CD8-positive, alpha-beta memory T cell (primary cell): ENCODE results near the gene UBE2G2. TPM values are rescaled to one million over a fixed set of nuclear protein-coding genes. Genes with fewer than 3 reads are reported as not detected.
A peak's percentile ranks its signal among the peaks of the same experiment; 100 is the strongest.

ENCODE experiments used
- CTCF ChIA-PET: fragments of 350-600 bp; sonication (Branson Sonifier 250); formaldehyde crosslinking; loops from one replicate; lab custom pipeline; 2021; ENCODE audit warnings: antibody characterized with exemption; lab: Charles Lee
- POLR2A ChIA-PET: fragments of 350-600 bp; sonication (Branson Sonifier 250); formaldehyde crosslinking; loops from one replicate; lab custom pipeline; 2021; ENCODE audit warnings: antibody characterized with exemption; lab: Charles Lee
- DNase-seq, 5 donors: peaks; one replicate each; pipeline versions ENCODE4 v3.0.0 to v3.0.0-alpha.2; 2020 to 2022; ENCODE audit warnings: mixed read lengths in 1 of 5
- H3K27ac ChIP-seq: one replicate; pipeline ENCODE4 v1.7.0; 2013; ENCODE audit warnings: low read depth, mild to moderate bottlenecking, low read length, moderate library complexity
- H3K27me3 ChIP-seq: 2 replicates; pipeline ENCODE4 v1.7.0; 2013; ENCODE audit warnings: low read length, mild to moderate bottlenecking; ENCODE audit not compliant: insufficient read depth, poor library complexity, severe bottlenecking
- H3K36me3 ChIP-seq: 2 replicates; pipeline ENCODE4 v1.7.0; 2013; ENCODE audit warnings: mild to moderate bottlenecking, low read length, moderate library complexity; ENCODE audit not compliant: insufficient read depth
- H3K4me1 ChIP-seq: 2 replicates; pipeline ENCODE4 v1.7.0; 2013; ENCODE audit warnings: mild to moderate bottlenecking, low read length, moderate library complexity; ENCODE audit not compliant: insufficient read depth
- H3K4me3 ChIP-seq: 2 replicates; pipeline ENCODE4 v1.7.0; 2013; ENCODE audit warnings: mild to moderate bottlenecking, low read length
- H3K9me3 ChIP-seq: 2 replicates; pipeline ENCODE4 v1.7.0; 2013; ENCODE audit warnings: mild to moderate bottlenecking, low read length
- H3K27ac Mint-ChIP-seq, 8 donors: one replicate each; pipeline ENCODE4 v1.8.0; 2020 to 2021; ENCODE audit warnings: mixed read lengths in 8 of 8, mild to moderate bottlenecking in 6 of 8, inconsistent platforms in 3 of 8, moderate library complexity in 3 of 8
- H3K27me3 Mint-ChIP-seq, 2 donors: one replicate each; pipeline ENCODE4 v1.8.0; 2020 to 2021; ENCODE audit warnings: mixed read lengths in 2 of 2, mild to moderate bottlenecking in 1 of 2, moderate library complexity in 1 of 2
- H3K36me3 Mint-ChIP-seq, 3 donors: one replicate each; pipeline ENCODE4 v1.8.0; 2020 to 2021; ENCODE audit warnings: mixed read lengths in 3 of 3, inconsistent platforms in 1 of 3, mild to moderate bottlenecking in 1 of 3
- H3K4me1 Mint-ChIP-seq, 3 donors: one replicate each; pipeline ENCODE4 v1.8.0; 2020 to 2021; ENCODE audit warnings: mixed read lengths in 3 of 3, inconsistent platforms in 1 of 3, mild to moderate bottlenecking in 1 of 3
- H3K4me3 Mint-ChIP-seq, 7 donors: one replicate each; pipeline ENCODE4 v1.8.0; 2020 to 2021; ENCODE audit warnings: mixed read lengths in 7 of 7, mild to moderate bottlenecking in 6 of 7, moderate library complexity in 4 of 7, inconsistent platforms in 2 of 7
- H3K9me3 Mint-ChIP-seq, 5 donors: one replicate each; pipeline ENCODE4 v1.8.0; 2020 to 2022; ENCODE audit warnings: mixed read lengths in 5 of 5, mild to moderate bottlenecking in 3 of 5, moderate library complexity in 2 of 5, inconsistent platforms in 1 of 5
- polyA plus RNA-seq: library from polyadenylated mRNA; unstranded; fragments of 300-500 nt; fragmentation: Illumina TruSeq; gene quantifications from one replicate; pipeline ENCODE4 v1.2.3, GENCODE V29; 2021
- total RNA-seq, 2 experiments: library from RNA; stranded (reverse); gene quantifications; one replicate each; pipeline ENCODE4 v1.2.3, GENCODE V29; 2021

The UBE2G2 gene
- total and polyA plus RNA-seq, 3 experiments from 2014 or later = 60.1 to 116 (median 112) TPM

- peak overlapping the region in 6 of 8 donors; percentile 30 to 63 (median 51) for H3K27ac Mint-ChIP-seq
- Histone ChIP-seq H3K27me3 (no peaks in the 10 kb centered on the region), H3K4me1 (peaks cover 32% of the 10 kb centered on the region), H3K9me3 (no peaks in the 10 kb centered on the region), H3K27ac (no peak overlapping the region), H3K36me3 (peaks cover 21% of the 10 kb centered on the region), H3K4me3 (peak overlapping the region; percentile 51)
- H3K27me3 Mint-ChIP-seq = peaks cover 4 to 6% of the 10 kb centered on the region in 2 donors
- peaks cover 0 to 29% (median 7%) of the 10 kb centered on the region in 3 donors for H3K36me3 Mint-ChIP-seq
- peak in 1 of 5 donors; percentile 44 for DNase-seq
- H3K4me1 Mint-ChIP-seq = peaks cover 9 to 18% (median 9%) of the 10 kb centered on the region in 3 donors
- no peaks in the 10 kb centered on the region for H3K9me3 Mint-ChIP-seq
- ChIA-PET CTCF (interaction anchor here (1.2 to 1.5 kb wide), 4 partner anchors 27 to 282 kb away, joined by 3 to 4 read pairs (median 3); partner anchors contain the start of gene PTTG1IP), POLR2A (interaction anchor here (1.2 kb wide), 1 partner anchor 27 kb away, joined by 4 read pairs; the partner anchor contains the start of gene PTTG1IP)
- peak overlapping the region in 5 of 7 donors; percentile 16 to 68 (median 37) for H3K4me3 Mint-ChIP-seq
These were observed 45.1 kb upstream of the UBE2G2 start for GRCh38 chr21:44846485-44847260.

GRCh38 chr21:44846224-44846484 is 44.5 kb upstream of the UBE2G2 start:
- Mint-ChIP-seq H3K4me1 (peaks cover 7 to 18% (median 9%) of the 10 kb centered on the region in 3 donors), H3K9me3 (no peaks in the 10 kb centered on the region), H3K27me3 (peaks cover 6 to 10% of the 10 kb centered on the region in 2 donors), H3K27ac (peak overlapping the region in 7 of 8 donors; percentile 26 to 63 (median 45)), H3K36me3 (peaks cover 0 to 24% (median 6%) of the 10 kb centered on the region in 3 donors), H3K4me3 (peak overlapping the region; percentile 16 to 85 (median 54))
- Histone ChIP-seq H3K36me3 (peaks cover 18% of the 10 kb centered on the region), H3K27me3 (no peaks in the 10 kb centered on the region), H3K27ac (peak overlapping the region; percentile 33), H3K9me3 (no peaks in the 10 kb centered on the region), H3K4me3 (peak overlapping the region; percentile 51), H3K4me1 (peaks cover 27% of the 10 kb centered on the region)
- no peak for DNase-seq
- POLR2A ChIA-PET = interaction anchor here (1.2 kb wide), 1 partner anchor 28 kb away, joined by 4 read pairs; the partner anchor contains the start of gene PTTG1IP
- CTCF ChIA-PET = interaction anchor here (1.2 to 1.5 kb wide), 4 partner anchors 27 to 283 kb away, joined by 3 to 4 read pairs (median 3); partner anchors contain the start of gene PTTG1IP

GRCh38 chr21:44845418-44846223 is 44.0 kb upstream of the UBE2G2 start:
- Histone ChIP-seq H3K27me3 (no peaks in the 10 kb centered on the region), H3K27ac (peak overlapping the region; percentile 33), H3K36me3 (peaks cover 13% of the 10 kb centered on the region), H3K4me1 (peaks cover 21% of the 10 kb centered on the region), H3K9me3 (no peaks in the 10 kb centered on the region), H3K4me3 (peak overlapping the region; percentile 51)
- Mint-ChIP-seq H3K27me3 (peaks cover 6 to 13% of the 10 kb centered on the region in 2 donors), H3K9me3 (no peaks in the 10 kb centered on the region), H3K4me1 (peaks cover 7 to 18% (median 9%) of the 10 kb centered on the region in 3 donors), H3K4me3 (peak overlapping the region; percentile 16 to 85 (median 54)), H3K27ac (peak overlapping the region in 5 of 8 donors; percentile 26 to 63 (median 38)), H3K36me3 (peaks cover 0 to 19% (median 3%) of the 10 kb centered on the region in 3 donors)
- POLR2A ChIA-PET = interaction anchor here (1.2 kb wide), 1 partner anchor 28 kb away, joined by 4 read pairs; the partner anchor contains the start of gene PTTG1IP
- DNase-seq = peak; percentile 27 to 61 (median 40)
- CTCF ChIA-PET = interaction anchor here (1.2 to 1.5 kb wide), 4 partner anchors 28 to 283 kb away, joined by 3 to 4 read pairs (median 3); partner anchors contain the start of gene PTTG1IP

GRCh38 chr21:44844256-44844655 is 42.6 kb upstream of the UBE2G2 start:
- peak overlapping the region in 1 of 7 donors; percentile 68 for H3K4me3 Mint-ChIP-seq
- H3K9me3 ChIP-seq = no peaks in the 10 kb centered on the region

GRCh38 chr21:44842721-44843445 is 41.3 kb upstream of the UBE2G2 start:
- Histone ChIP-seq H3K4me1 (peaks cover 20% of the 10 kb centered on the region), H3K27ac (no peak overlapping the region), H3K4me3 (no peak overlapping the region), H3K27me3 (no peaks in the 10 kb centered on the region), H3K36me3 (no peaks in the 10 kb centered on the region), H3K9me3 (no peaks in the 10 kb centered on the region)
- Mint-ChIP-seq H3K36me3 (no peaks in the 10 kb centered on the region), H3K4me1 (peaks cover 7 to 18% (median 9%) of the 10 kb centered on the region in 3 donors), H3K9me3 (no peaks in the 10 kb centered on the region), H3K27ac (no peak overlapping the region), H3K27me3 (peaks cover 6 to 20% of the 10 kb centered on the region in 2 donors), H3K4me3 (no peak overlapping the region)
- POLR2A ChIA-PET = interaction anchor here (0.7 kb wide), 1 partner anchor 382 kb away, joined by 3 read pairs; no protein-coding TSS in a partner anchor
- no peak for DNase-seq
- CTCF ChIA-PET = no interaction called here

More at GRCh38 chr21:44844256-44844655, 42.6 kb upstream of the UBE2G2 start:
- peaks cover 7 to 18% (median 9%) of the 10 kb centered on the region in 3 donors for H3K4me1 Mint-ChIP-seq
- H3K36me3 Mint-ChIP-seq = peaks cover 0 to 5% (median 3%) of the 10 kb centered on the region in 3 donors
- Histone ChIP-seq H3K27me3 (no peaks in the 10 kb centered on the region), H3K36me3 (no peaks in the 10 kb centered on the region), H3K4me3 (no peak overlapping the region), H3K27ac (no peak overlapping the region), H3K4me1 (peaks cover 20% of the 10 kb centered on the region)
- DNase-seq = no peak
- ChIA-PET CTCF (no interaction called here), POLR2A (no interaction called here)
- no peak overlapping the region for H3K27ac Mint-ChIP-seq
- H3K27me3 Mint-ChIP-seq = peaks cover 6 to 20% of the 10 kb centered on the region in 2 donors
- H3K9me3 Mint-ChIP-seq = no peaks in the 10 kb centered on the region

- no peak overlapping the region for H3K4me3 Mint-ChIP-seq
- no peak overlapping the region for H3K27ac Mint-ChIP-seq
- H3K4me1 Mint-ChIP-seq = peaks cover 7 to 18% (median 9%) of the 10 kb centered on the region in 3 donors
- no peak overlapping the region for H3K27ac ChIP-seq
- no peak for DNase-seq
- ChIA-PET CTCF (no interaction called here), POLR2A (no interaction called here)
- no peaks in the 10 kb centered on the region for H3K9me3 ChIP-seq
- no peaks in the 10 kb centered on the region for H3K36me3 ChIP-seq
- no peaks in the 10 kb centered on the region for H3K9me3 Mint-ChIP-seq
- no peaks in the 10 kb centered on the region for H3K27me3 ChIP-seq
- H3K27me3 Mint-ChIP-seq = peaks cover 6 to 20% of the 10 kb centered on the region in 2 donors
- no peak overlapping the region for H3K4me3 ChIP-seq
- peaks cover 20% of the 10 kb centered on the region for H3K4me1 ChIP-seq
- no peaks in the 10 kb centered on the region for H3K36me3 Mint-ChIP-seq
These were observed 40.5 kb upstream of the UBE2G2 start for GRCh38 chr21:44842087-44842486.

- ChIA-PET CTCF (no interaction called here), POLR2A (no interaction called here)
- Histone ChIP-seq H3K4me1 (peaks cover 7% of the 10 kb centered on the region), H3K27ac (no peak overlapping the region), H3K27me3 (no peaks in the 10 kb centered on the region), H3K36me3 (no peaks in the 10 kb centered on the region), H3K9me3 (no peaks in the 10 kb centered on the region), H3K4me3 (no peak overlapping the region)
- no peak overlapping the region for H3K27ac Mint-ChIP-seq
- H3K36me3 Mint-ChIP-seq = no peaks in the 10 kb centered on the region
- DNase-seq = no peak
- H3K4me3 Mint-ChIP-seq = no peak overlapping the region
- H3K4me1 Mint-ChIP-seq = peaks cover 0 to 6% (median 2%) of the 10 kb centered on the region in 3 donors
- no peaks in the 10 kb centered on the region for H3K9me3 Mint-ChIP-seq
- H3K27me3 Mint-ChIP-seq = peaks cover 6 to 20% of the 10 kb centered on the region in 2 donors
These were observed 39.2 kb upstream of the UBE2G2 start for GRCh38 chr21:44840771-44841170.
